ENCODE data around the gene RHOG. TPM values are rescaled to one million over a fixed set of nuclear protein-coding genes. Genes with fewer than 3 reads are reported as not detected.
"Not testable (repeated sequence)": the region's sequence is repeated elsewhere in the genome, so short reads cannot be mapped to it uniquely, and the experiment has no call there.

Gene RHOG
- total RNA-seq, 2 experiments from 2014 or later: 157 to 180 TPM

- intact Hi-C loops (cut with DNase I, micrococcal nuclease): loop anchor here in 1 of 2 experiments (2.0 kb wide), 1 partner anchor 13 kb away; no protein-coding TSS in a partner anchor
Observed at GRCh38 chr11:3825473-3826154, 15.1 kb downstream of the RHOG start.

DNA sequence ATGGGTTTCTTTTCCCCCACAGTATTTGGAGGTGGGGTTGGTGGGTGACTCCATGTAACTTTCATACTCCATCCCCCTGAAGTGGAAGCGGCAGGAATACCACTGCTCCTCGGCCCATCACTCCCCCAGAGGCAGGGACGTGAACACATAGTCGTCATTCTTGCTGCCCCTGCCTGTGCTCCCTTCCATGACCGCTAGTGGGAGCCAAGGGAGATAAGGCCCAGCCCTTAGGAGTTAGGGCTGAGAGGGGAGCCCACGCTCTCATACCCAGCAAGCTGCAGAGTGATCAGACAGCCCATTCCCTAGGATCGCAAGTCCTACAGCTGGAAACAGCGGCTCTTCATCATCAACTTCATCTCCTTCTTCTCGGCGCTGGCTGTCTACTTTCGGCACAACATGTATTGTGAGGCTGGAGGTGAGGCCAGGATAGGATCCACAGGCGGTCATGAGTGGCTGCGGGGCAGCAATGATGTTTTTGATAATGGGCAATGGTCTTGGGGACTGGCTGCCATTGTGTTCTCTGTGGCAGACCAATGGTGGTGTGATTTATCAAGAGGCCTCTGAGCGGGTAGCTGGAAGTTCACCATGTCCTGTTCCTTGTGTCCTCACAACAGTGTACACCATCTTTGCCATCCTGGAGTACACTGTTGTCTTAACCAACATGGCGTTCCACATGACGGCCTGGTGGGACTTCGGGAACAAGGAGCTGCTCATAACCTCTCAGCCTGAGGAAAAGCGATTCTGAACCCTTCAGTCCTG is 15.9 kb downstream of the RHOG start:
- DNase-seq (peak; percentile 89), ATAC-seq (peak; percentile 93)
- ChIA-PET CTCF (interaction anchor here (0.6 to 2.6 kb wide), 16 partner anchors 8 to 257 kb away, joined by 3 to 13 read pairs (median 4); no protein-coding TSS in a partner anchor), POLR2A (interaction anchor here (0.9 to 1.0 kb wide), 2 partner anchors 11 to 233 kb away, joined by 3 to 4 read pairs; no protein-coding TSS in a partner anchor)
- H3K27ac Mint-ChIP-seq: peak overlapping the region; percentile 68
- no peak overlapping the region for H3K4me3 Mint-ChIP-seq
- H3K4me1 Mint-ChIP-seq: peaks cover 27% of the 10 kb centered on the region
- H3K27me3 Mint-ChIP-seq: no peaks in the 10 kb centered on the region
- peaks cover 46% of the 10 kb centered on the region for H3K36me3 Mint-ChIP-seq (ENCODE audit: low read depth)
- intact Hi-C loops (cut with DNase I, micrococcal nuclease): loop anchor here (1.0 to 2.0 kb wide), 2 partner anchors 14 to 247 kb away; no protein-coding TSS in a partner anchor
- no peaks in the 10 kb centered on the region for H3K9me3 Mint-ChIP-seq (ENCODE audit: low read depth)

More at GRCh38 chr11:3825473-3826154, 15.1 kb downstream of the RHOG start:
- ChIA-PET POLR2A (interaction anchor here (0.9 to 1.5 kb wide), 3 partner anchors 10 to 232 kb away, joined by 3 to 4 read pairs (median 3); no protein-coding TSS in a partner anchor), CTCF (interaction anchor here (0.6 to 2.6 kb wide), 19 partner anchors 8 to 256 kb away, joined by 3 to 13 read pairs (median 4); no protein-coding TSS in a partner anchor)
- H3K36me3 Mint-ChIP-seq (ENCODE audit: low read depth): peaks cover 52% of the 10 kb centered on the region
- no peak for DNase-seq
- no peaks in the 10 kb centered on the region for H3K9me3 Mint-ChIP-seq (ENCODE audit: low read depth)
- peak overlapping the region; percentile 69 for H3K27ac Mint-ChIP-seq
- peaks cover 32% of the 10 kb centered on the region for H3K4me1 Mint-ChIP-seq
- H3K4me3 Mint-ChIP-seq: no peak overlapping the region
- ATAC-seq: no peak
- H3K27me3 Mint-ChIP-seq: no peaks in the 10 kb centered on the region

GRCh38 chr11:3823762-3824506 is 16.8 kb downstream of the RHOG start:
- H3K27ac Mint-ChIP-seq: no peak overlapping the region
- no peak overlapping the region for H3K4me3 Mint-ChIP-seq
- ChIA-PET POLR2A (no interaction called here), CTCF (interaction anchor here (1.0 to 2.2 kb wide), 4 partner anchors 9 to 249 kb away, joined by 3 to 7 read pairs (median 6); partner anchors contain the start of gene PGAP2)
- no peak for DNase-seq
- peaks cover 41% of the 10 kb centered on the region for H3K36me3 Mint-ChIP-seq (ENCODE audit: low read depth)
- no peaks in the 10 kb centered on the region for H3K9me3 Mint-ChIP-seq (ENCODE audit: low read depth)
- no peaks in the 10 kb centered on the region for H3K27me3 Mint-ChIP-seq
- peaks cover 27% of the 10 kb centered on the region for H3K4me1 Mint-ChIP-seq
- no peak for ATAC-seq
- intact Hi-C loops (cut with DNase I, micrococcal nuclease): loop anchor here (1.0 to 2.0 kb wide), 2 partner anchors 15 to 248 kb away; no protein-coding TSS in a partner anchor

- CTCF ChIA-PET: interaction anchor here (0.7 to 2.2 kb wide), 6 partner anchors 15 to 274 kb away, joined by 3 to 7 read pairs (median 3); partner anchors contain the start of gene PGAP2
- no peak overlapping the region for H3K27ac Mint-ChIP-seq
- intact Hi-C loops (cut with DNase I, micrococcal nuclease): no loop called here
Observed at GRCh38 chr11:3823303-3823702, 17.5 kb downstream of the RHOG start.

DNA sequence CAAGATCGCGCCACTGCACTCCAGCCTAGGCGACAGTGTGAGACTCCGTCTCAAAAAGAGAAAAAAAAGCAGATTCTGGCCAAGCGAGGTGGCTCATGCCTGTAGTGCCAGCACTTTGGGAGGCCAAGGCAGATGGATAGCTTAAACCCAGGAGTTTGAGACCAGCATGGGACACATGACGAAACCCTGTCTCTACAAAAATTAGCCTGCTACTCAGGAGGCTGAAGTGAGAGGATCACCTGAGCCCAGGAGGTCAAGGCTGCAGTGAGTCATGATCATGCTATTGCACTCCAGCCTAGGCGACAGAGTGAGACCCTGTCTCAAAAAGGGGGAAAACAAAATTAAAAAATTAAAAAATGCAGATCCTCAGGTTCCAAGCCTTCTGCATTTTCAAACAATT is 18.4 kb downstream of the RHOG start:
- ChIA-PET CTCF (interaction anchor here (0.7 to 2.2 kb wide), 3 partner anchors 14 to 251 kb away, joined by 3 to 7 read pairs (median 6); partner anchors contain the start of gene PGAP2), POLR2A (no interaction called here)
- Mint-ChIP-seq H3K4me1 (peaks cover 21% of the 10 kb centered on the region), H3K27ac (no peak overlapping the region), H3K9me3 (ENCODE audit: low read depth) (no peaks in the 10 kb centered on the region), H3K36me3 (ENCODE audit: low read depth) (peaks cover 32% of the 10 kb centered on the region), H3K27me3 (no peaks in the 10 kb centered on the region), H3K4me3 (no peak overlapping the region)
- ATAC-seq (no peak), DNase-seq (no peak)
- intact Hi-C loops (cut with DNase I, micrococcal nuclease): no loop called here

More at GRCh38 chr11:3823303-3823702, 17.5 kb downstream of the RHOG start:
- DNase-seq (no peak), ATAC-seq (no peak)
- Mint-ChIP-seq H3K27me3 (no peaks in the 10 kb centered on the region), H3K9me3 (ENCODE audit: low read depth) (no peaks in the 10 kb centered on the region), H3K4me1 (peaks cover 27% of the 10 kb centered on the region), H3K36me3 (ENCODE audit: low read depth) (peaks cover 40% of the 10 kb centered on the region), H3K4me3 (no peak overlapping the region)
- POLR2A ChIA-PET: no interaction called here

- CTCF ChIA-PET: interaction anchor here (0.9 to 3.4 kb wide), 4 partner anchors 13 to 252 kb away, joined by 3 to 17 read pairs (median 4); partner anchors contain the start of gene PGAP2
Observed at GRCh38 chr11:3820971-3821370, 19.8 kb downstream of the RHOG start.

GRCh38 chr11:3817181-3817800 is 23.5 kb downstream of the RHOG start:
- DNase-seq: no peak
- intact Hi-C loops (cut with DNase I, micrococcal nuclease): no loop called here
- no peak overlapping the region for H3K4me3 Mint-ChIP-seq
- ATAC-seq: no peak
- ChIA-PET CTCF (interaction anchor here (2.1 to 3.4 kb wide), 2 partner anchors 8 to 256 kb away, joined by 15 to 17 read pairs; partner anchors contain the start of gene PGAP2), POLR2A (no interaction called here)
- H3K9me3 Mint-ChIP-seq (ENCODE audit: low read depth): no peaks in the 10 kb centered on the region
- no peak overlapping the region for H3K27ac Mint-ChIP-seq
- H3K36me3 Mint-ChIP-seq (ENCODE audit: low read depth): peaks cover 4% of the 10 kb centered on the region
- no peaks in the 10 kb centered on the region for H3K27me3 Mint-ChIP-seq
- H3K4me1 Mint-ChIP-seq: no peaks in the 10 kb centered on the region

More at GRCh38 chr11:3820971-3821370, 19.8 kb downstream of the RHOG start:
- ATAC-seq (no peak), DNase-seq (no peak)
- Mint-ChIP-seq H3K27ac (no peak overlapping the region), H3K27me3 (no peaks in the 10 kb centered on the region), H3K4me1 (peaks cover 13% of the 10 kb centered on the region), H3K4me3 (no peak overlapping the region), H3K9me3 (ENCODE audit: low read depth) (no peaks in the 10 kb centered on the region), H3K36me3 (ENCODE audit: low read depth) (peaks cover 18% of the 10 kb centered on the region)
- POLR2A ChIA-PET: no interaction called here
- intact Hi-C loops (cut with DNase I, micrococcal nuclease): no loop called here

DNA sequence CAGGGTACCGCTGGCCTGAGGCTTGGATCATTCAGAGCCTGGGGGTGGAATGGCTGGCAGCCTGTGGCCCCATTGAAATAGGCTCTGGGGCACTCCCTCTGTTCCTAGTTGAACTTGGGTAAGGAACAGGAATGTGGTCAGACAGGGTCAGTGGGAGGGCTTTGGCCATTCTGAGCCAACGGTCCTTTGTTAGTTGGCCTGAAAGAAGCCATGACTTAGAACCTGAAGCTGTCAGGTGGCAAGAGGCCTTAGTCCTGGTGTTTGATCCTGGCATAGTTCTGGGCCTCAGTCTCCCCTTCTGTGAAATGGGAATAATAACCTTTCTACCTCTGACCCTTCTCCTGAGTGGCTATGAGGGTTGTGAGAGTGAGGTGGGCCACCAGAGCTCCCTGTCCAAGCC is 24.1 kb downstream of the RHOG start:
- intact Hi-C loops (cut with DNase I, micrococcal nuclease): no loop called here
- Mint-ChIP-seq H3K27me3 (no peaks in the 10 kb centered on the region), H3K36me3 (ENCODE audit: low read depth) (peaks cover 4% of the 10 kb centered on the region), H3K9me3 (ENCODE audit: low read depth) (no peaks in the 10 kb centered on the region), H3K4me1 (no peaks in the 10 kb centered on the region), H3K27ac (no peak overlapping the region), H3K4me3 (no peak overlapping the region)
- POLR2A ChIA-PET: no interaction called here
- CTCF ChIA-PET: no interaction called here
- DNase-seq (no peak), ATAC-seq (no peak)

DNA sequence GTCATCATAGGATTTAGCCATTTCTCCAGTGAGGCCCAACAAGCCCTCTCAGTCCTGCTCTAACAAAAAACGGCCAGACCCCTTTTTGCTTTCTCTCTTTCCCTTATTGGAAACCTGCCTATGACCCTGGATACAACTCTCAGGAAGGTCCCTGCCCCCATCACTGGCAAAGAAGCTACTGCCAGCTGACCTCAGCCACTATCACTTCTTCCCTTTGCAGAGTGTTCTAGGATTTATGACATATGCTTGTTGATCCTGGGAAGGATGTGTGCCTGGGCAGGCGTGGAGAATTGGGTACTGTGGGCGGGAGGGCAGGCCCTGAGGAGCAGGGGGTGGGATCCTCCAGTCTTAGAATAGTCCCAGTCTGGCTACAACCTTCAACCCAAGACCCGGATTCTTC is 24.9 kb downstream of the RHOG start:
- ChIA-PET CTCF (interaction anchor here (0.5 to 0.7 kb wide), 2 partner anchors 9 to 97 kb away, joined by 3 to 4 read pairs; no protein-coding TSS in a partner anchor), POLR2A (no interaction called here)
- H3K36me3 Mint-ChIP-seq (ENCODE audit: low read depth): peaks cover 4% of the 10 kb centered on the region
- no peaks in the 10 kb centered on the region for H3K4me1 Mint-ChIP-seq
- DNase-seq (no peak), ATAC-seq (no peak)
- H3K9me3 Mint-ChIP-seq (ENCODE audit: low read depth): no peaks in the 10 kb centered on the region
- no peak overlapping the region for H3K27ac Mint-ChIP-seq
- intact Hi-C loops (cut with DNase I, micrococcal nuclease): no loop called here
- no peaks in the 10 kb centered on the region for H3K27me3 Mint-ChIP-seq
- no peak overlapping the region for H3K4me3 Mint-ChIP-seq

- H3K27ac Mint-ChIP-seq; H3K9me3 Mint-ChIP-seq (ENCODE audit: low read depth); H3K4me3 Mint-ChIP-seq; H3K36me3 Mint-ChIP-seq (ENCODE audit: low read depth); H3K4me1 Mint-ChIP-seq; CTCF ChIA-PET; ATAC-seq; H3K27me3 Mint-ChIP-seq; intact Hi-C loops (cut with DNase I, micrococcal nuclease); DNase-seq: not testable (repeated sequence)
- POLR2A ChIA-PET: interaction anchor here (0.6 kb wide), 1 partner anchor 14 kb away, joined by 6 read pairs; no protein-coding TSS in a partner anchor
Observed at GRCh38 chr11:3814832-3815231, 25.9 kb downstream of the RHOG start.

Data from activated CD4-positive, alpha-beta T cell treated with anti-CD3 and anti-CD28 coated beads for 36 hours (primary cell).